GM18861 (cell line): ENCODE measurements around the gene ARHGAP32.
"Not testable (repeated sequence)": the region's sequence is repeated elsewhere in the genome, so short reads cannot be mapped to it uniquely, and the experiment has no call there.

ENCODE experiments used
- ATAC-seq: cut with Tn5 transposase; IDR thresholded peaks from one replicate; pipeline ENCODE4 v1.9.1; 2021; ENCODE audit not compliant: unreplicated experiment

Gene ARHGAP32

GRCh38 chr11:129204150-129204838 is 12.2 kb upstream of the ARHGAP32 start:
- no peak for ATAC-seq

GRCh38 chr11:129202646-129203045 is 10.5 kb upstream of the ARHGAP32 start:
- no peak for ATAC-seq

- ATAC-seq: no peak
Observed at GRCh38 chr11:129195682-129196081, 3.6 kb upstream of the ARHGAP32 start.

GRCh38 chr11:129191649-129192048 is 476 bp downstream of the ARHGAP32 start:
- ATAC-seq: no peak

GRCh38 chr11:129190087-129190486 is 2.0 kb downstream of the ARHGAP32 start:
- no peak for ATAC-seq

GRCh38 chr11:129189646-129190045 is 2.5 kb downstream of the ARHGAP32 start:
- no peak for ATAC-seq

GRCh38 chr11:129185082-129185481 is 7.0 kb downstream of the ARHGAP32 start:
- ATAC-seq: not testable (repeated sequence)

GRCh38 chr11:129184581-129184980 is 7.5 kb downstream of the ARHGAP32 start:
- ATAC-seq: no peak

GRCh38 chr11:129167315-129167714 is 24.8 kb downstream of the ARHGAP32 start:
- ATAC-seq: no peak

GRCh38 chr11:129163714-129164164 is 28.4 kb downstream of the ARHGAP32 start:
- no peak for ATAC-seq

GRCh38 chr11:129157080-129157479 is 35.0 kb downstream of the ARHGAP32 start:
- not testable (repeated sequence) for ATAC-seq

GRCh38 chr11:129155745-129156144 is 36.4 kb downstream of the ARHGAP32 start:
- ATAC-seq: no peak

GRCh38 chr11:129148487-129148886 is 43.6 kb downstream of the ARHGAP32 start:
- ATAC-seq: no peak

GRCh38 chr11:129146191-129146590 is 45.9 kb downstream of the ARHGAP32 start:
- ATAC-seq: no peak

- ATAC-seq: no peak
Observed at GRCh38 chr11:129145276-129145675, 46.8 kb downstream of the ARHGAP32 start.

- no peak for ATAC-seq
Observed at GRCh38 chr11:129144256-129144655, 47.9 kb downstream of the ARHGAP32 start.

GRCh38 chr11:129143335-129143734 is 48.8 kb downstream of the ARHGAP32 start:
- no peak for ATAC-seq

- no peak for ATAC-seq
Observed at GRCh38 chr11:129141748-129142523, 50.2 kb downstream of the ARHGAP32 start.

- ATAC-seq: no peak
Observed at GRCh38 chr11:129131316-129131715, 60.8 kb downstream of the ARHGAP32 start.

GRCh38 chr11:129128881-129129620 is 63.1 kb downstream of the ARHGAP32 start:
- not testable (repeated sequence) for ATAC-seq

GRCh38 chr11:129119036-129119435 is 73.1 kb downstream of the ARHGAP32 start:
- ATAC-seq: no peak
